DND-41 (cell line): ENCODE results near the gene LAMTOR2.

Experiments used
- ATAC-seq: fragments of 200-7000 bp; cut with Tn5 transposase; 3 replicates; pipeline ENCODE4 v1.9.1; 2021; ENCODE audit warnings: low read depth; ENCODE audit not compliant: insufficient read depth
- DNase-seq: peaks from one replicate; pipeline ENCODE4 v3.0.0-alpha.2; 2020
- H2AFZ ChIP-seq: 2 replicates; pipeline ENCODE4 v1.6.0; 2012; ENCODE audit warnings: low read depth, low read length
- H3K27ac ChIP-seq: 2 replicates; pipeline ENCODE4 v1.5.1; 2012; ENCODE audit warnings: low read length, inconsistent platforms
- H3K27me3 ChIP-seq: fragments of 200-600 bp; sonication (generic); 2 replicates; pipeline ENCODE4 v1.6.0; 2012; ENCODE audit warnings: low read length, mild to moderate bottlenecking, inconsistent platforms; ENCODE audit not compliant: insufficient read depth, poor library complexity
- H3K36me3 ChIP-seq: 2 replicates; pipeline ENCODE4 v1.5.1; 2012; ENCODE audit warnings: low read length, inconsistent platforms; ENCODE audit not compliant: insufficient read depth
- H3K4me1 ChIP-seq: 2 replicates; pipeline ENCODE4 v1.5.1; 2012; ENCODE audit warnings: mild to moderate bottlenecking, low read length; ENCODE audit not compliant: insufficient read depth
- H3K4me2 ChIP-seq: 2 replicates; pipeline ENCODE4 v1.6.0; 2012; ENCODE audit warnings: mild to moderate bottlenecking, moderate library complexity, low read length, inconsistent platforms; ENCODE audit not compliant: insufficient read depth
- H3K4me3 ChIP-seq, 2 experiments: fragments of 200-600 bp in 1 of 2; shearing (Covaris generic) in 1 of 2; 2 replicates each; pipeline ENCODE4 v1.5.1; 2012 to 2016; ENCODE audit warnings: inconsistent platforms in 2 of 2, low read length in 2 of 2, mild to moderate bottlenecking in 2 of 2, low read depth in 1 of 2, moderate library complexity in 1 of 2
- H3K79me2 ChIP-seq: 2 replicates; pipeline ENCODE4 v1.6.0; 2012; ENCODE audit warnings: low read length, inconsistent platforms; ENCODE audit not compliant: insufficient read depth
- H3K9ac ChIP-seq: 2 replicates; pipeline ENCODE4 v1.6.0; 2012; ENCODE audit warnings: low read depth, mild to moderate bottlenecking, inconsistent platforms, low read length, moderate library complexity
- H3K9me3 ChIP-seq: 2 replicates; pipeline ENCODE4 v1.5.1; 2012; ENCODE audit warnings: low read length, moderate library complexity, mild to moderate bottlenecking, inconsistent platforms; ENCODE audit not compliant: insufficient read depth, severe bottlenecking
- H4K20me1 ChIP-seq: 2 replicates; pipeline ENCODE4 v1.6.0; 2012; ENCODE audit warnings: low read length; ENCODE audit not compliant: insufficient read depth
- EZH2 ChIP-seq: IDR thresholded peaks from 3 replicates; pipeline ENCODE4 v1.6.1; 2012; ENCODE audit warnings: borderline replicate concordance, low read depth, mild to moderate bottlenecking, moderate library complexity, low read length, inconsistent platforms; ENCODE audit not compliant: severe bottlenecking
- TF ChIP-seq, protein P1 (sequence below): IDR thresholded peaks from 2 replicates; pipeline ENCODE4 v1.5.1; 2012; ENCODE audit warnings: borderline replicate concordance, low read length, moderate library complexity, mild to moderate bottlenecking; ENCODE audit not compliant: poor library complexity, severe bottlenecking; ENCODE audit errors: extremely low read depth

Gene LAMTOR2

DNA sequence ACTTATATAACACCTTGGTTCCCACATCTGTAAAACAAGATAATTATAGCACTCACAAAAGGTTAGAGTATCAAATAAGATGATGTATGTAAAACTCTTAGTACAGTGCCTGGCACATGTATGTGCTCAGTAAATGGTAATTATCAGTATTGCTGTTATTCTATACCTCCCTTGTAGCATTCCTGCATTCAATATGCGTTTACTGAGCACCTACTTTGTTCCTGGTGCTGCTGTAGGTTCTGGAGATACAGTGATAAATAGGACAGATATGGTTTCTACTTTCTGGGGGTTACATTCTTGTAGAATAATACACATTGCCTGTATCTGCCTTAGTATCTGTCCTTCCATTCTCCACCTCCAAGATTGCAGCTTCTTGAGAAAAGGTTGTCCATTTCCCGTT lies 32.6 kb upstream of the LAMTOR2 start:
- TF ChIP-seq, protein P1, sequence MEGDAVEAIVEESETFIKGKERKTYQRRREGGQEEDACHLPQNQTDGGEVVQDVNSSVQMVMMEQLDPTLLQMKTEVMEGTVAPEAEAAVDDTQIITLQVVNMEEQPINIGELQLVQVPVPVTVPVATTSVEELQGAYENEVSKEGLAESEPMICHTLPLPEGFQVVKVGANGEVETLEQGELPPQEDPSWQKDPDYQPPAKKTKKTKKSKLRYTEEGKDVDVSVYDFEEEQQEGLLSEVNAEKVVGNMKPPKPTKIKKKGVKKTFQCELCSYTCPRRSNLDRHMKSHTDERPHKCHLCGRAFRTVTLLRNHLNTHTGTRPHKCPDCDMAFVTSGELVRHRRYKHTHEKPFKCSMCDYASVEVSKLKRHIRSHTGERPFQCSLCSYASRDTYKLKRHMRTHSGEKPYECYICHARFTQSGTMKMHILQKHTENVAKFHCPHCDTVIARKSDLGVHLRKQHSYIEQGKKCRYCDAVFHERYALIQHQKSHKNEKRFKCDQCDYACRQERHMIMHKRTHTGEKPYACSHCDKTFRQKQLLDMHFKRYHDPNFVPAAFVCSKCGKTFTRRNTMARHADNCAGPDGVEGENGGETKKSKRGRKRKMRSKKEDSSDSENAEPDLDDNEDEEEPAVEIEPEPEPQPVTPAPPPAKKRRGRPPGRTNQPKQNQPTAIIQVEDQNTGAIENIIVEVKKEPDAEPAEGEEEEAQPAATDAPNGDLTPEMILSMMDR, result no peak
- TF ChIP-seq EZH2, result no peak
- Histone ChIP-seq H2AFZ (peak overlapping the region; percentile 19; the same call in 1 of the 2 replicates), H3K9me3 (no peaks in the 10 kb centered on the region), H3K9ac (no peak overlapping the region), H3K4me2 (no peak overlapping the region), H3K36me3 (peaks cover 16% of the 10 kb centered on the region), H3K27me3 (no peaks in the 10 kb centered on the region), H3K27ac (no peak overlapping the region), H4K20me1 (peaks cover 5% of the 10 kb centered on the region; the same call in 1 of the 2 replicates), H3K4me3 (no peak overlapping the region), H3K4me1 (peaks cover 20% of the 10 kb centered on the region), H3K79me2 (peaks cover 27% of the 10 kb centered on the region)
- ATAC-seq (no peak), DNase-seq (no peak)

DNA sequence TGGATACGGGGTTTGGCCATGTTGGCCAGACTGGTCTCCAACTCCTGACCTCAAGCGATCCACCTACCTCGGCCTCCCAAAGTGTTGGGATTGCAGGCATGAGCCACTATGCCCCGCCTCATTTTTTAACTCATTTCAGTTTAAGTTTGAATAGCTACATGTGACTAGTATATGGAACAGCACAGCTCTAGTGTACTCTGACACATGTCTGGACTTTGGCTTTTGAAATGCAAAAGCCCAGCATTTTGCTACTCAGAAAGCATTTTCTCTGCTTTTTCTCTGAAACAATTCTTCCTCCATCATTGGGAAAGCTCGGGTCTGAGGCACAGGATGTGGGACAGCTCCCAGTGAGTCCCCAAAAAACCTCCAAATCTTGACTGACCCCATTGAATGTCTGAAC lies 29.8 kb upstream of the LAMTOR2 start:
- Histone ChIP-seq H3K27me3 (no peaks in the 10 kb centered on the region), H3K9ac (no peak overlapping the region), H3K4me1 (peaks cover 11% of the 10 kb centered on the region), H3K36me3 (no peaks in the 10 kb centered on the region), H3K4me2 (no peak overlapping the region), H3K27ac (no peak overlapping the region), H2AFZ (no peak overlapping the region), H3K79me2 (peaks cover 10% of the 10 kb centered on the region), H4K20me1 (no peaks in the 10 kb centered on the region), H3K9me3 (no peaks in the 10 kb centered on the region), H3K4me3 (no peak overlapping the region)
- DNase-seq (no peak), ATAC-seq (no peak)
- TF ChIP-seq EZH2, result no peak
- TF ChIP-seq, protein P1, result no peak

DNA sequence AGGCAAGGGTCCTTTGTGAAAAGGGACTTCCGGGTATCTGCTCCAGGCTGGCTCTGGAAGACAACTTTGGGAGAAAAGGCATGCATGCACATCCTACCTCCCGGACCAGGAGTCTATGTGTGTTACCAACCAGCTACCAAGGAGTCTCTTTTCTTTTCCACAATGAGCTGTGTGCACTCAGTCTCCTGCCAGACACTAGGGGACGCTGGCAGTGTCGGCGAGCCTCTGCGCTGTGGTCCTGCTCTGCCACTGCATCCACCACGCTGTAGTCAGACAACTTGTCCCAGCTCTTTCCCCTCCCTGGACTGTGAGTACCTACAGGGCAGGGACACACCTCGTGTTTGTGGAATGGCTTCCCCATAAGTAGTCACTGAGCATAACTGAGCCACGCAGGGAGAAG lies 28.7 kb upstream of the LAMTOR2 start:
- DNase-seq, result no peak
- Histone ChIP-seq H3K4me2 (no peak overlapping the region), H3K27me3 (no peaks in the 10 kb centered on the region), H3K9me3 (no peaks in the 10 kb centered on the region), H3K9ac (no peak overlapping the region), H3K27ac (no peak overlapping the region), H3K79me2 (no peaks in the 10 kb centered on the region), H4K20me1 (no peaks in the 10 kb centered on the region), H3K4me1 (peaks cover 6% of the 10 kb centered on the region), H3K4me3 (no peak overlapping the region), H2AFZ (no peak overlapping the region), H3K36me3 (no peaks in the 10 kb centered on the region)
- ATAC-seq, result no peak
- TF ChIP-seq, protein P1, result peak; percentile 29
- TF ChIP-seq EZH2, result no peak

DNA sequence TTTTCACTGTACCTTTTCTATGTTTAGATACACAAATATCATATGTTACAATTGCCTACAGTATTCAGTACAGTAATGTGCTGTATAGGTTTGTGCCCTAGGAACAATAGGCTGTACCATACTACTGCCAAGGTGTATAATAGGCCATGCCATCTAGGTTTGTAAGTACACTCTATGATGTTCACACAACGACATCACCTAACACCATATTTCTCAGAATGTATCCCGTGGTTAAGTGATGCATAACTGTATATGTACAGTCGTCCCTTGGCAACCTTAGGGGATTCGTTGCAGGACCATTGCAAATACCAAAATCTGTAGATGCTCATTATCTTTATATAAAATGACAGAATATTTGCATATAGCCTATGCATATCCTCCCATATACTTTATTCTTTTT lies 28.0 kb upstream of the LAMTOR2 start:
- no peaks in the 10 kb centered on the region for H3K27me3 ChIP-seq
- H2AFZ ChIP-seq, result no peak overlapping the region
- H3K79me2 ChIP-seq, result no peaks in the 10 kb centered on the region
- ATAC-seq (no peak), DNase-seq (no peak)
- no peak overlapping the region for H3K9ac ChIP-seq
- no peak for TF ChIP-seq EZH2
- TF ChIP-seq, protein P1, result no peak
- no peaks in the 10 kb centered on the region for H3K4me1 ChIP-seq
- no peak overlapping the region for H3K4me3 ChIP-seq
- no peaks in the 10 kb centered on the region for H4K20me1 ChIP-seq
- H3K4me2 ChIP-seq, result no peak overlapping the region
- no peaks in the 10 kb centered on the region for H3K36me3 ChIP-seq
- no peaks in the 10 kb centered on the region for H3K9me3 ChIP-seq
- H3K27ac ChIP-seq, result no peak overlapping the region
